Activated naive CD8-positive, alpha-beta T cell treated with anti-CD3 and anti-CD28 coated beads, Interleukin-2, amount 50 U/mL, for 16 hours (primary cell): ENCODE measurements around the gene ELL.
"Not testable (repeated sequence)": the region's sequence is repeated elsewhere in the genome, so short reads cannot be mapped to it uniquely, and the experiment has no call there.

ENCODE experiments used
- DNase-seq: peaks from one replicate; pipeline ENCODE4 v3.0.0-alpha.2; 2020; ENCODE audit warnings: low read depth, low spot score

Gene ELL

GRCh38 chr19:18402455-18403248, 119.2 kb downstream of the ELL start:
- not testable (repeated sequence) for DNase-seq

DNA sequence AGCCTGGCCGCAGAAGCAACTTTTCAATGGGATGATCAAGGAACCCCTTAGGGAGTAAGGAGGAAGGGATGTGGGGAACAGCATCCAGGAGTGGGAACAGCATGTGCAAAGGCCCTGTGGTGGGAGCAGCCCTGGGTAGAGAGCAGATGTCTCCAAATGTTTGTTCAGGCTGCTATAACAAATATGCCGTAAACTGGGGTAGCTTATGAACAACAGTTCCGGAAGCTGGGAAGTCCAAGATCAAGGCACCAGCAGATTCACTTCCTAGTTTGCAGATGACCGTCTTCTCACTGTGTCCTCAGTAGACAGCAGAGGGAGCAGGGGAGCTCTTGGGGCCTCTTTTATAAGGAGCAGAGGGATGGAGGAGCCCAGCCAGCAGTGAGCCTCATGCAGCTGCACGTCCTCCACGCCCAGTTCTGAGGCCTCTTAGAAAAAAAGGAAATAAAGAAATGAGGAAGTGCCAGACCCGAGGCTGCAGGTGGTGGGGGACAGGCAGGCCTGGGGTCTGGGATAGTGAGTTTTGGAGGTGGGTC, 120.2 kb downstream of the ELL start:
- DNase-seq = no peak

DNA sequence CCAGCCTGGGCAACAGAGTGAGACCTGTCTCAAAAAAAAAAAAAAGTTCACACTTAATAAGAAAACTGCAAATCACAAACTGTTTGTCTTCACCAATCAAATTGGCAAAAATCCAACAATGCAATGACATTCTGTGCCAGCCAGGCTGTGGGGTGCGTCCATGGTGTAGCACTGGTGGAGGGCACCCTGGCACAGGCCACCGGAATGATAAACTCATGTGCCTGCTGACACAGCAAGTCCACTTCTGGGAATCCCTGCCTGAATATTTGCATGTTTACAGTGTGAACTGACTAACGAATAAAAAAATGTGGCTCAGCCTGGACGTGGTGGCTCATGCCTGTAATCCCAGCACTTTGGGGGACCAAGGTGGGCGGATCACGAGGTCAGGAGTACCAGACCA, 122.9 kb downstream of the ELL start:
- no peak for DNase-seq

DNA sequence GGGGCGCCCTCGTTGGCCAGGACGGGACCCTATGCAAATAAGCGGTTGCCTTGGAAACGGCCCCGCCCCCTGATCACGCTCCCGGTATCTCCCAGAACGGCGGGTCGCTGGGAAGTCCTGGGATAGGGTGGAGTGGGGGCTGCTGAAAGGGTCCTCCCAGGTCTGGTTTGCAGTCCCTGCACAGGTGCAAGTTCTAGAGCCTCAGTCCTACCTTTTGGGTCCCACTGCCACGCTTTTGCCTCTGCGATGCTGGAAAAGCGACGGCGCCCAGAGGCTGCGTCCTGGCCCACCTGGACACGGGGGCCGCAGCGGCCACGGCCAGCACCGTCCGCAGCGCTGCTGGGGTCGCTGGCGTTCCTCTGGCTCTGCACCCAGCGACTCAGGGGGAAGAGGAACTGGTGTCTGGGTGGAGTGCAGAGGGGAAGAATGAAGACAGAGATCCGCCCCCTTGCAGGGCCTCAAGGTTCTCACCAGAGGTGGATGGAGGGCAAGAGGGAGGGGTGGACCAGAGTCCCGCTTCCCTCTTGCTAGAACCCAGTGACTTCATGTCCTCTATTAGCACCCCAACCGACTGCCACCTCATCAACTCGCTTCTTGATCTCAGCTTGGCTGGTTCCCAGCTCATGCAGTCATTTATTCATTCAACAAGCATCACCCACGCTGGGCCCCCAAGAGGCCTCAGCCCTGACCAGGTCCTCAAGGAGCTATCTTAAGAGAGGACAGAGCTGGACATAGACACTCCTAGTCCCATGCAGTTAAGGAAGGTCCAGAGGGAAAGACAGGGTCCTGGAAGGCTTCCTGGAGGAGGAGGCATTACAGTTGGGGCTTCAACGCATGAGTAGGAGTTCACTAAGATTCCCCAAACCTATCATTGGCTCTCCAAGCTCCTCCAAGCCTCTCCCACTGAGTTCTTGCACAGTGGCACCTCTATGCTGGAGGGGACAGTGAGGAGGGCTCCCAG, 124.3 kb downstream of the ELL start, which contains the start of gene LRRC25:
TSS of gene LRRC25 (minus strand) at position 381 of the 961 bp plus-strand sequence. CDS start 659 bp downstream, outside the sequence.
- DNase-seq = no peak

- DNase-seq = no peak
Observed at GRCh38 chr19:18396471-18397241, 125.2 kb downstream of the ELL start.

- no peak for DNase-seq
Observed at GRCh38 chr19:18393836-18394235, 128.0 kb downstream of the ELL start.

DNA sequence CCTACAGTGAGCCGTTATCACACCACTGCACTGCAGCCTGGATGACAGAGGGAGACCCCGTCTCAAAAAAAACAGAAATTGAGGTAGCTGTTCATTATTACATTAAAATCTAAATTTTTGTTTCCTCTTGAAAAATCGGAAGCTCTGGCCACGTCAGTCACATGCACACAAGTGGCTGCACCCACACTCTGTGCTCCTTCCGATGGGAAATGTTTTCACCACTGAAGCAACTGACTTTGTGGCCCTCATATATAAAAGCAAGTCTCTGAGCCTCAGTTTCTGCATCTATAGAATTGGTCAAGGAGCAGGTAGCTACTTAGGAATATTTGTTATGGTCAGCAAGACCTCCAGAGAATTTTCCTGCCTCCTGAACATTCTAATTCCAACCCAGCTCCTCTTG, 128.9 kb downstream of the ELL start:
- no peak for DNase-seq
